ENCODE results near the gene RPP40.

- TF ChIP-seq CTCF (IDR thresholded peaks at IDR 0.05) (no peak), POLR2A (IDR thresholded peaks at IDR 0.05) (no peak), EP300 (IDR thresholded peaks at IDR 0.05) (no peak), POLR2AphosphoS5 (IDR thresholded peaks at IDR 0.05) (no peak)
Measured at GRCh38 chr6:4971851-4972250, 32.0 kb downstream of the RPP40 start.
